Measurements from ENCODE around the gene DEDD2. TPM values are rescaled to one million over a fixed set of nuclear protein-coding genes. Genes with fewer than 3 reads are reported as not detected.
A peak's percentile ranks its signal among the peaks of the same experiment; 100 is the strongest.

DEDD2 gene
- polyA plus RNA-seq, 5 donors, result 16.5 to 25.4 (median 21.5) TPM

DNA sequence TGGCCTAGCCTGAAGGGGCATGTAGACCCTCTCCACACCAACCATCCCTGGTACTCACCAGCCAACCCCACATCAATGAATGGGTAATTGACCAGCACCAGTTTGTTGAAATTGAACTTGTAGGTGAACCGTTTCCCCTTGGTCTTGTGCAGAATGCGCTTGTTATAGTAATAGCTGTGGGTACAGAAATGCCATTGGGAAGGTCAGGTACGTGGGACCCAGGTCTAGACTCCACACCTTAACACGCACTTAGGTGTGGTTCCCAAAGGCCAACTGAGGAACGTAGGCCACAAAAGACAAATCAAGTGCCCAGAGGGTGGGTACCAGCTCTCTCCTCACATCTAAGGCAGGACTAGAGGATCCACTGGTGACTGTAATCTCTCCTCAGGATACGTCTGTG is 32.3 kb upstream of the DEDD2 start:
- DNase-seq, result no peak

DNA sequence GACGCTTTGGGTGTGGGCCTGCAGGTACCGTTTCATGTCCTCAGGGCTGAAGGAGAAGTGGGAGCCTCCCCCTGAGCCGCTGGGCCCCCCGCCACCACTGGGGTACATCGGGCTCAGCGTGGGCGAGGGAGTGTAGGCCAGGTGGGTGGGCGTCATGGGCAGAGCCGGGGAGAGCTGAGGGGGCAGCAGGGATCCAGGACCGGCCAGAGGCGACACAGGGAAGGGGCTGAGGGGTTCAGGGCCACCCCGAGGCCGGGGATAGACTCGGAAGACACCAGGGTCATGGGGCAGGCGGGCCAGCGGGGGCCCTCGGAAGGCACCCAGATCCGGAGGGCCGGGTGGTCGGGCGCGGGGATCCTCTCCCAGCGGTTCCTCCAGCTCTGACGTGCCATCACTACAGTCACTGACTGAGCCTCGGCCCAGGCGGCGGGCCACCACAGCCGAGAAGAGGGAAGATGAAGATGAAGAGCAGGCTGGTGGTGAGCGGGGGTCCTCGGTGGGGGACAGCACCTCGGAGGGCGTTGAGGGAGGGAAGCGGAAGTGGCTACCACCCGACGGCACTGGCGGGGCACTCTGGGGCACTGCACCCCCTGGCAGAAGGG is 31.8 kb upstream of the DEDD2 start:
- no peak for DNase-seq

DNA sequence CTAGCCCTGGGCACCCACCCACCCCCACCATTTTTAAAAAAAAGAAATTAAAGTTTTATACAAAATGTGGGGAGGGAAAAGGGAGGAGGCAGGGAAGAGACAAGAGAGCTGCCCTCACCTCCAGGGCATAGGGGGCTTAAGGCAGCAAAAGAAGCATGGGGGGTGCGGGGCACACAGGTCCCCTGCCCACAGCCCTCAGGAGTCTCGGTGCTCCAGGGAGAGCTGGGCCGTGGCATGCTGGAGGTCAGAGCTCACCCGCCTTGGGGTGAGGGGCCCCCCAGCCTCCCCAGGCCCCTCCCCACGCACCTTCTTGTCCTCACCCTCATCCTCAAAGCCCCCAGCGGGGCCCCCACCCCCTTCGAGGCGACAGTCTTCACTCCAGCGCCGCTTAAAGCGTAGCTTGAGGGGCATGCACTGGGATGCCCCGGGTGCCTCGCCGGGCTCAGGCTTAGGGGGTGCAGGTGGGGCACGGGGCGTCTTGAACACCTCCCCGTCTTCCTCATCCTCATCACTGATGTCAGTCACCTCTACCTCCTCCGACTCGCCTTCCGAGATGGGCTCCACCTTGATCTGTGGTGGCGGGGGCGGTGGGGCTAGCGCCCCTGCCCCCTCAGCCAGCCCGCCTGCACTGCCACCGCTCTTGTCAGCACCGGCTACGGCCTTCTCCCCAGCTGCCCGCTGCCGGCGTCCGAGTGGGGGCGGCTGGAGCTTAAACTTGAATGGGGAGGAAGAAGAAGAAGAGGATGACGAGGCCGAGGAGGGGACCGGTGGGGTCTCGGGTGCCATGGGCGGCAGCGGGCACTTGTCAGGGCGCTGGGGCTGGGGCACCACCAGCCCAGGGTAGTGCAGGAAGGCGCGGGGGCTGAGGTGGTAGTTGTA is 31.0 kb upstream of the DEDD2 start:
- DNase-seq, result no peak

DNA sequence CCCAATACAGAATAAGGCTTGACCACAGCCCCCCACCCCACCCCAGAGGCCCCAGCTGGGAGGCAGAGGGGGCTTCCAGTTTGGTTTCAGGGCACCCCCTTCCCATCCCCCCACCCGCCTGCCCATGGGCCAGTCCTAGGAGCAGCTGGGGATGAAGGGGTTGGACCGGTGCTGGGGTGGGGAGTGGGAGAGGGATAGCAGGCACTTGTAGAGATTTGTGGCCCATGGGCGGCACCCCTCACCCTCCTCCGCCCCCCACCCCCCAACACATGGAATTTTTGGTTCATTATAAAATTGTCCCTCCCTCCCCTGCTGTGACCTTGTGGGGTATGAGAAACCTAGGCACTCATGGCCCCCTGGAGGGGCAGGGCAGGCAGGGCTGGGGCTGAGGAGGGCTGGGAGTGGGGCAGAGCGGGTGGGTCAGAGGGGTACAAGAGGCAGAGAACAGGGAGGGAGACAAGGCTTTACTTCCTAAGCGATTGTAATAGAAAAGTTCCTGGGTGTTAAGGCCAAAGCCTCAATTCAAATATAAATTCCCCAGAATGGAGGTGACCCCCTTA is 30.2 kb upstream of the DEDD2 start:
- no peak for DNase-seq

DNA sequence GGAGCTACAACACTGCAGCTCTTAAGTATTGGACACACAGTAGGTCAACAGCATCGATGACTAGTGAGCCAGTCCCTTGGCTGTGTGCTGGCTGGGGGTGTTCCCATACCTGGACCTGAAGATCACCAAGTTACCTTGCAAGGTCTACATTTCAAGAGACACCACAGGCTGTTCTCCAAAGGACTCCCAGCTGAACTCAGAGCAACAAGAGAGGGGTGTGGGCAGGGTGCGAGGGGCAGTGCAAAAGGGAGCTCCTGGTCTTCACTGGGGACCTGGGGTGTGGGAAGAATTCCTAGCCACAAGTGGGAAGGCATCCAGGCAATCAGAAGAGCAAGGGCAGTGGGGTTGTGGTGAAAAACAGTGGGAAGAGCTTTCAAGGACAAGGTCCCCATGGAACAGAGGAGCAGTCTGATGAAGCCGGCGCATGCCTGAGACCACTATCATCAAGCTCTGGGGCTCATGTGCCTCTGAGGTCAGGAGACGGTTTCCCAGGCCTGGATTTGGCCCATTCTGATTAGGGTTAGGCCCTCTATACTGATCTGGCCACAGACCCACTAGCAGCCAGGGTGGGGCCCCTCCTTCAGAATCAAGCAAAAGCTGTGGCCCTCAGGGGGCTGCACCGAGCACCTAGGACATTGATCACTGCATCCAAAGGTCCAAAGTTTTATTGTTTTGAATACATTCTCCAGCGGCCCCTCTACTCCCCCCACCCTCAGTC is 29.6 kb upstream of the DEDD2 start:
- DNase-seq, result no peak

DNA sequence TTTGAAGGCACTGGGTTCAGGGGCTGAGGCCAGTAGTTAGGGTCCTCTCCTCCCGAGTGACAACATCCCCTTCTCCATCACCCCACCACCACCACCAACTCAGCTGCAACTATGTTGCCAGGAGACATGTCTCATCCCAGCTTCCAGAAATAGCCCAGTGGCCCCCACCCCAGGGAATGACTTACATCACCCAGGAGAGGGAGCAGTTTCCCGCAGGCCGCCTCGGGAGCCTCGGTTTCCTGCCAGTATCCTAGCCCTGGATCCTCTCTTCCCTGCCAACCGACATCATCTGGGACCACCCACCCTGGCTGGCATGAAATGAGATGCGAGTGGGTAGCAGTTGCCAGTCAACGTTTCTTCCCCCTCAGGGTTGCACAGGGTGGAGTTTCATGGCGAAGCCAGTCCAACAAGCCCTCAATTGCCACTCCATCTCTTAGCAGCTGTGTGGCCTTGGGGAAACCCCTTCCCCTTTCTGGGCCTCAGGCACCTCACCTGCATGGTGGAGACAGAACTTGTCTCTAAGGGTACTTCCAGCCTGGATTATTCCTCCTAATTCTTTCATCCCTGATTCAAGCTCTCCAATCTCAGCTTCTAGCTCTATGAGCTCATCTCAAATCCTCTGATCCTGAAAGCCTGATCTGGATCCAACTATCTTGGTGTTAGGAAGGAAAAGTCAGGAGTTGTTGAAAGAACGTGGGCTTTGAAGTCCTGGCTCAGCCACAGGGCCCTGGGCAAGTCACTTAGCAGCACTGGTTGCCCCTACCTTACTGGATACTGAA is 28.9 kb upstream of the DEDD2 start:
- DNase-seq, result no peak

DNA sequence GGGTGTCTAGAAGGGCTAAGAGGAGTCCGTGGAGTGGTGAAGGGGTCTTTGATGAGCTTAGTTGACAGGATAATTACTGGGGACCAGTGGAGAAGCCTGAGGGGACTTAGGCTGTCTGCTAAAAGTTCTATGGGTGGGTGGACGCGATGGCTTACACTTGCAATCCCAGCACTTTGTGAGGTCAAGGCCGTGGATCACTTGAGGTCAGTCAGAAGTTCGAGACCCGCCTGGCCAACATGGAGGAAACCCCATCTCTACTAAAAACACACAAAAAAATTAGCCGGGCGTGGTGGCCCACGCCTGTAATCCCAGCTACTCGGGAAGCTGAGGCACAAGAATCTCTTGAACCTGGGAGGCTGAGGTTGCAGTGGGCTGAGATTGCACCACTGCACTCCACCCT is 27.8 kb upstream of the DEDD2 start:
- no peak for DNase-seq

DNA sequence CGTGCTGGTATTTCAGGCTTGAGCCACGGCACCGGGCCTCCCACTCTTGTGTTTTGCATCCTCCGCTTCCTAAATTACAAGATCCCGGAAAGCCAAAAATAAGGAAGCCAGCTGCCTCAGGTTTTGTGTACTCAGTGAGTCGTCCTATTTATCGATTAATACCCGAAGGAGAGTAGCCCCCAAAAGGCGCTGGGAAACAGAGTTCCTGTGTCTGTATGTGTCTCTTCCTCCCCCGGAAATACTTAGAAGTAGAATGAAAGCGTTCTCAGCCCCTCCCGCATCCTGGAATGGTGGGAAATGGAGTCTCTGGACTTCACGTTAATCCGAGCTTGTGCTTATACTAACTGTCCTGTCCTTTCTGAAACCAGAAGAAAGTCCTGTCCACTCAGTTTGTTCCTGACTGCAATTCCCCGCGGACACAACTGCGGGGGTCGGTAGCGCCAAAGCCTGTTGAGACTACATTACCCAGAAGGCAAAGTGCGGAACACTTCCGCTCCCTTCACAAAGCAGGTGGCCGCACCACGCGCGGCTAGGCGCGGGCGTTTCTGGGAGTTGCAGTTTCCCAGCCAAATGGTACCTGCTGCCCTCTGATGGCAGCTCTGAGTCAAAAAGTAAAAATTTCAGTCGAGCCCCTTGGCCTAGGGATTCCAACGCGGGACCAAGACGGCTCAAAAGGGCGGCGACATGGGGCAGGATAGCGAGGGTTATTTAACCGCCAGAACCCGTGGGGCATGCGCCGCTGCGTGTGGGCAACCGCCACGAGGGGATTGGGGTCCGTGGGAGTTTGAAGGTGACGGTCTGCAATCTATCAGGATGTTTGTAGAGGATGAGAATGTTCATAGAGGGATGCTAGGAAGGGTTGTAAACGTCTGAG is 27.1 kb upstream of the DEDD2 start:
- DNase-seq, result peak; percentile 92 to 93

DNA sequence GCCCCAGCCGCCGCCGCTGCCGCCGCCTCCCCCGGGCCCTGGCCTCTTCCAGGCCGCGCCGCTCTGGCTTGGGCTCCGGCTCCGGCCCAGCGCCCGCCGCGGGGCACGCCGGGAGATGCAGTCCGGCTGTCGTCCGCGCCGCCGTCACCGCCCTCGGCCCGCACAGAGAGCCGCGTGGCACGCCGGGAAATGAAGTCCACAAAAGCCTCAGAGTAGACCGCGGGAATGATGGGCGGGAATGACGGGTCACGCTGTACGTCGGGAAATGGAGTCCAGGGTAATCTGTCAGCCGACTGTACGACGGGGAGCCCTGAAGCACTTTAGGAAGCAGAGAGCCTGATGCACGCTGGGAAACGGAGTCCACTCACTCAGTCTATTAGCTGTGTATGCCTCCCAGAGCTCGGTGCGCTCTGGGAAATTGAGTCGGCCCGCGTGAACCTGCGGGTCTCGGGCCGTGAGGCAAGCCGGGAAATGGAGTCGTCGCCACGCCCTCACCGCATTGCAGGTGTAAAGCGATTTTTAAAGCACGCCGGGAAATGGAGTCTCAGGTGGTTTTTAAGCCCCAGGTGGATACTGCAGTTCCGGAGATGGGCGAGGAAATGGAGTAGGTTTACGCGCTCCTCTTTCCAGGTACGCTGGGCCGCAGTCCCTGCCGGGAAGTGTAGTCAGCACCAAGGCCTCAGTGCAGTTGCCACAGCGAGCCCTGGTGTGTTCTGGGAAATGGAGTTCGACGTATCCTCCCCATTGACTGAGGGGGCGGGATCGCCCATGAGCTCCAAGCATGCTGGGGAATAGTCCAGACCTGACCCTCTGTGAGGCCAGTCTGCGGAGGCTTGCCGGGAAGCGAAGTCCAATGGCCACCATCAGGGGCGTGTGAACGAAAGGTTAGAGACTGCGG is 25.3 kb upstream of the DEDD2 start, which contains the start of gene GSK3A:
TSS of gene GSK3A (minus strand) at position 91 of the 898 bp plus-strand sequence. CDS start 137 bp downstream, outside the sequence.
- peak; percentile 99 for DNase-seq

DNA sequence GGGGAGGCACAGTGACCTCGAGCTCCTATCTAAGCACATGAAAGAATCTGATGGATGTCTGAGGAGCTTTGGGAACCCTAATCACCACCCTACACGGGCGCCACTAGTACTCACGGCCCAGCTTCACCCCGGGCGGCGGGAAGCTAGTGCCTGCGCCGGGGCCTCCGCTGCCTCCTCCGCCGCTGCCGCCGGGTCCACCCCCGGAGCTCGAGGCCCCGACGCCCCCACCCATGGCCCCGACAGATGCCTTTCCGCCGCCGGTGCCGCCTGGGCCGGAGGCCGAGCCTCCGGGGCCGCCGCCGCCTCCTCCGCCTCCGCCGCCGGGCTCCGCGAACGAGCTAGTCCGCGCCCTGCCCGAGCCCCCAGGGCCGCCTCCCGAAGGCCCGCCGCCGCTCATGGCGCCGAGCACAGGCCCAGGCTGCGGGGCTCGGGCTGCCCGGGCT is 24.6 kb upstream of the DEDD2 start:
- no peak for DNase-seq

DNA sequence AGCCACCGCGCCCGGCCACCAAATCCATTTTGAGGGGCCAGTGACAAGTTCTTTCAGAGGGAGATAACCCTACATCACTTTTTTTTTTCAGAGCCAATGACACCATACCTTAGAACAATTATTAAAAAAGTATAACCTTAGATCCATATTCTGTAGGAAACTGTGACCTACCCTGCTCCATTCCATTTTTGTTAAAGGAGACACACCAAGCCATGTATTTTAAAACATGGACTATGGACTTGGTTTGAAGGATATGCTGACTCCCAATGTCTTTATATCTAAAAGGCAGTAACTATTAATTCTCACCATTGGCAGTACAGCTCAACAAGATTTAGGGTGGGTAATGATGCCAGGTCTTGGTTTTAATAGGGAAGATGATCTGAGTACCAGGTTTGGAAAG is 23.8 kb upstream of the DEDD2 start:
- no peak for DNase-seq

DNA sequence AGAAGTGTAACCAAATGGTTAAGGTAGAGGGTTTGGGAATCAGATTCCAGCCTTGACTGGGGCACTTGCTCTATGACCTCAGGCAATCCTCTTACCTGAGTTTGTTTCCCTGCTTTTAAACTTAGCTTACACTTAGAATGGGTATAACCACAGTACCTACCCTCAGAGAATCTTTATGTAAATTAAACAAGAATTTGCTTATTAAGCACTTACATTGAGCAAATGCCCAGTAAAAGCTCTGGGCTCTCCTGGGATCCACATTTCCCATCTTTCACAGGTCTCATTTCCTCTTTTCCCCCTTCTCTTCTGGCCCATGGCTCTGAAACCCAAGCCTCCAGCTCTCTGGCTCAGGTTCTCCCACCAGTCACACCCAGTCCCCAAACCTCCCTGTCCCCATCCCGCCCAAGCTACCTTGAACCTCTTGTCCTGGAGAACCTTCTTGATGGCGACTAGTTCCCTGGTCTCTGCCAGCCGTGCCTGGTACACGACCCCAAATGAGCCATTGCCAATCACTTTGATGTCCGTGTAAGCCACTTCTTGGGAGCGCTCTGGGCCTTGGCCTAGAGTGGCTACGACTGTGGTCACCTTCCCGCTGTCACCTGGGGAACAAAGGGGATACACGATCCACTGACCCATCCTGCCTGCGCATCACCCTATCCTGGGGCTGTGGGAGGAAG is 22.2 kb upstream of the DEDD2 start:
- DNase-seq, result no peak

DNA sequence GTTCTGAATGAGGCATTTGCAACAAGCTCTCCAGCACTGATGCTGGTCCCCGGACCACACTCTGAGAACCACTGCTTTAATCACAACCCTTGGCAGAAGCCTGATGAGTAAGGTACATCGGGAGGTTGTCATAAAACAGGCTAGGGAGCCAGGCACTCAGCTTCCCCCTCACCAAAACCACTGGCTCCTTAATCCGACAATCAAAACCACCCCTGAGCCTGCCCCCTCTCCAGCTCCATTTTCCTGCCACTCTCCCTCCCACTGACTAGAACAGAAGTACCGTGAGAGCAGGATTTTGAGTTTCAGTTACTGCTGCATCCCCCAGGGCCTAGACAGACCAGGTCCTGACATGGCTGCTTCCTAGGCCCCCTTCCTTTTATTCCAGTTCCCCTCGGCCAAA is 17.7 kb upstream of the DEDD2 start:
- no peak for DNase-seq

DNA sequence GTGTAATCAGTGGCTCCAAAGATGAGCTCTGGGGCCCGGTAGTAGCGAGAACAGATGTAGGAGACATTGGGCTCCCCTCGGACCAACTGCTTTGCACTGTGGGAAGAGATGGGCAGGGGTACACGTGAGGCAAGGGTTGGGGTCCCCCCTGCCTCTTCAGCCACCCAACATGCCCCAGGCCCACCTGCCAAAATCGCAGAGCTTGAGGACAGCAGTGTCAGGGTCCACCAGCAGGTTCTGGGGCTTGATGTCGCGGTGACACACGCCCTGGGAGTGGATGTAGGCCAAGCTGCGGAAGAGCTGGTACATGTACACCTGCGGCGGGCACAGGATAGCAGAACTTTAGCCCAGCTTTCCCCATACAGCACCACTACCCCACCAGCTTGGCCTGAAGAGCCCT is 16.9 kb upstream of the DEDD2 start:
- no peak for DNase-seq

DNA sequence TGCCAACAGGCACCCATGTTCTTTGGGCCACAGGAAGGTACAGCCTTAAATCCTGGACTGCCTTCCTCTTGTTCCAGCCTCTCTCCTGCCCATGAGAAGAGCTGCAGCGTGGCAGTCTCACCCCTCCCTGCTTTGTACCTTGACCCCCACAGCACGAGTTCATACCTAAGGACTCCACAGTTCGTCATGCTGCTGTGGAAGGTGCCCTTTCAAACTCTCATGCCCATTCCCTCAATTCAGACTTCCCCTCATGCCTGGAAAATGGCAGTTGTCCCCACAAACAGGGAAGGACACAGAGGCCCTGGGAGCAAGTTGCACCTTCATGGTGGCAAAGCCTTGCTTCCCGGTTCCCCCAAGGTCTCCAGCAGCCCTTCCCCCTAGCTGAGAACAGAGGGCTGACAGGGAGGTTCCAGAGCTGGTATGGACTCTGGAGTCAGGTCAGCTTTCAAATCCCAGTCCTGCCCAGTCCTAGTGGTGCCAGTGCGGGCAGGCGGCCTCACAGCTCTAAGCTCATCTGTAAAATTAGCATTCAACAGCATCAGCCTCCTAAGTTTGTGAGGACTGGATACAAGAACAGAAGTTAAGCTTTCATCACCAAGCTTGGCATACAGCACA is 16.3 kb upstream of the DEDD2 start:
- no peak for DNase-seq

DNA sequence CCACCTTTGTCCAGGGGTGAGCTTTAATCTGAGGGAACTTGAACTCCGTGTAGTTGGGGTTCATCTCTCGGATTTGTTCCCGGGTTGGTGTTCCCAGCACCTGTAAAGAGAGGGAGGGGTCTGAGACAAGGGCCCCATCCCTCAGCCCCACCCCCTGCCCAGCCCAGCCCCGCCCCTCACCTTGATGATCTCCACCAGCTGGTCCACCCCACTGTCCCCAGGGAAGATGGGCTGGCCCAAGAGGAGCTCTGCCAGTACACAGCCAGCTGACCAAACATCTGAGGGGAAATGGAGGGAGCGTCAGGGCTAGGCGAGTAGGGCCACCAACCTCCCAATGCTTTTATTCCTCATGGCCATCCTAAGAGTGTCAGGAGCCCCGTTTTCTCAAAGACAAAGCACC is 15.6 kb upstream of the DEDD2 start:
- DNase-seq, result no peak

DNA sequence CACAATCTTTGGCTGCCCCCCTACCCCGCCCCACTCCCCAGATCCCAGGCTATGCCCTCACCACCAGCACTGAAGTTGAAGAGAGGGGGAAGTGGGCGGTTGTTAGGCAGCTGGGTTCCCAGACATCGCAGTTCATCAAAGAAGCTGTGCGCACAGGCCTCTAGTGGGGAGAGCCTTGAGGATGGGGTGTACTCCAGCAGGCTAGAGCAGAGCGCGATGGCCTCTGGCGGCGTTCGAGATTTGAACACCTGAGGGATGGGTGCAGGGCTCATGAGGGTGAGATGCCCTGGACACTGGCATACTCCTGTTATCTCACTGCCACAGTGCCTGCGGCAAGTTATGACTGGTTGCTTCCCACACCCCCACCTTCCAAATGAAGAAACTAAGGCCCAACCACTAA is 15.0 kb upstream of the DEDD2 start:
- DNase-seq, result no peak

DNA sequence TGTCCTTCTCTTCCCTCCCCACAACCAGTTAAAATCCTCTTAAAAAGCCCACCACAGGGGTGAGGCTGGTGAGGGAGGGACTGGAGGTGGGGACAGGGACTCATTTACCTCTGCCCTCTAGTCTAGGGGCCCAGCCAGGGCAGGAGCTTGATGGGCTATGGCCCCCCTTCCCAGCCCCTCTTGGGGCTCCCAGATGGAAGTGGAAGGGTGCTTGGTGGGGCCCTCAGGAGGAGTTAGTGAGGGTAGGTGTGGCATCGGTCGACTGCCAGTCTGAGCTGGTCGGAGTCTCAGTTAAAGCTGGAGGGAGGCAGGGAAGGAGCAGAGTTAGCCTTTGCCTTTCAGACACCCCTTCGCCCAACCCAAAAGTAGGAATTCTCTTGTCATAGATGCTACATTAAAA is 13.1 kb upstream of the DEDD2 start:
- no peak for DNase-seq

Data from right lung (tissue), 5 donors.